ENCODE data around the gene PAPPA2. TPM values are rescaled to one million over a fixed set of nuclear protein-coding genes. Genes with fewer than 3 reads are reported as not detected.

The PAPPA2 gene
- total RNA-seq, 1 experiment from 2014 or later, result 0.81 TPM

GRCh38 chr1:176884286-176884685 is 421.3 kb downstream of the PAPPA2 start:
- no peak overlapping the region for H4K8ac ChIP-seq (replicated peaks; ENCODE audit: insufficient read length, low read depth, low read length)
- H3K27me3 ChIP-seq (ENCODE audit: insufficient read depth, low read length), result no peaks in the 10 kb centered on the region
- H3K23me2 ChIP-seq (ENCODE audit: insufficient read length, low read depth, low read length, poor library complexity, severe bottlenecking), result no peaks in the 10 kb centered on the region
- Mint-ChIP-seq H3K4me1 (no peaks in the 10 kb centered on the region), H3K27me3 (ENCODE audit: low read depth) (peaks cover 6% of the 10 kb centered on the region), H3K9me3 (no peaks in the 10 kb centered on the region), H3K27ac (no peak overlapping the region), H3K36me3 (ENCODE audit: insufficient read depth in 1 of 3, low read depth in 3 of 3) (no peaks in the 10 kb centered on the region; a peak in 1 of 7 replicates), H3K4me3 (no peak overlapping the region)
- no peak overlapping the region for H2BK5ac ChIP-seq (ENCODE audit: insufficient read length, low read length)
- H3K4me1 ChIP-seq (ENCODE audit: insufficient read depth, low read length), result no peaks in the 10 kb centered on the region
- H2AFZ ChIP-seq (ENCODE audit: low read length), result no peak overlapping the region
- H3K56ac ChIP-seq (ENCODE audit: insufficient read length, low read depth, low read length), result no peak overlapping the region
- DNase-seq, result no peak
- no peaks in the 10 kb centered on the region for H3K79me2 ChIP-seq (ENCODE audit: insufficient read depth, low read length)
- no peak overlapping the region for H2BK120ac ChIP-seq (ENCODE audit: low read depth, low read length, poor library complexity, severe bottlenecking)
- H4K20me1 ChIP-seq (ENCODE audit: control insufficient read depth, insufficient read depth, insufficient read length), result no peaks in the 10 kb centered on the region
- no peak overlapping the region for H2BK12ac ChIP-seq (ENCODE audit: insufficient read length, low read depth, low read length)
- no peak overlapping the region for H2BK20ac ChIP-seq (ENCODE audit: low read depth, low read length, poor library complexity, severe bottlenecking)
- H4K5ac ChIP-seq (ENCODE audit: insufficient read length, low read depth, low read length), result no peak overlapping the region
- WGBS (ENCODE audit: extremely low coverage, insufficient read length, low lambda C conversion rate), result no CpG with 5 or more reads among the region's 4 CpGs
- no peak overlapping the region for H3K18ac ChIP-seq (ENCODE audit: insufficient read length, low read depth, low read length)
- no peaks in the 10 kb centered on the region for H3K79me1 ChIP-seq (ENCODE audit: insufficient read depth, low read depth, low read length, poor library complexity, severe bottlenecking)
- H3K4ac ChIP-seq (ENCODE audit: low read depth, low read length), result no peak overlapping the region
- H3T11ph ChIP-seq (ENCODE audit: low read length), result no peak overlapping the region
- no peak overlapping the region for H3K14ac ChIP-seq (ENCODE audit: insufficient read depth, low read length)
- no peak for TF ChIP-seq CTCF (conservative IDR thresholded peaks at IDR 0.05)
- H3K9me3 ChIP-seq (ENCODE audit: control insufficient read depth, low read depth, low read length), result no peaks in the 10 kb centered on the region
- no peak overlapping the region for H3K23ac ChIP-seq (ENCODE audit: insufficient read length, low read depth, low read length)
- no peak overlapping the region for H4K91ac ChIP-seq (ENCODE audit: insufficient read length, low read depth, low read length)
- H3K9ac ChIP-seq (ENCODE audit: extremely low read depth, insufficient read length, low read length), result no peak overlapping the region
- no peak overlapping the region for H2AK5ac ChIP-seq (ENCODE audit: insufficient read length, low read length)
- H3K4me2 ChIP-seq (ENCODE audit: insufficient read depth, insufficient read length, low read length), result no peak overlapping the region
- no peak overlapping the region for H2BK15ac ChIP-seq (ENCODE audit: low read depth, low read length)
- H3K27ac ChIP-seq (ENCODE audit: insufficient read length, low read depth, low read length), result no peak overlapping the region
